DMS53 (cell line): Measurements from ENCODE around the gene STAC.

ENCODE experiments used
- DNase-seq: peaks from one replicate; lab custom pipeline; 2025; lab: John Stamatoyannopoulos, UW

The STAC gene, protein sequence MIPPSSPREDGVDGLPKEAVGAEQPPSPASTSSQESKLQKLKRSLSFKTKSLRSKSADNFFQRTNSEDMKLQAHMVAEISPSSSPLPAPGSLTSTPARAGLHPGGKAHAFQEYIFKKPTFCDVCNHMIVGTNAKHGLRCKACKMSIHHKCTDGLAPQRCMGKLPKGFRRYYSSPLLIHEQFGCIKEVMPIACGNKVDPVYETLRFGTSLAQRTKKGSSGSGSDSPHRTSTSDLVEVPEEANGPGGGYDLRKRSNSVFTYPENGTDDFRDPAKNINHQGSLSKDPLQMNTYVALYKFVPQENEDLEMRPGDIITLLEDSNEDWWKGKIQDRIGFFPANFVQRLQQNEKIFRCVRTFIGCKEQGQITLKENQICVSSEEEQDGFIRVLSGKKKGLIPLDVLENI

DNA sequence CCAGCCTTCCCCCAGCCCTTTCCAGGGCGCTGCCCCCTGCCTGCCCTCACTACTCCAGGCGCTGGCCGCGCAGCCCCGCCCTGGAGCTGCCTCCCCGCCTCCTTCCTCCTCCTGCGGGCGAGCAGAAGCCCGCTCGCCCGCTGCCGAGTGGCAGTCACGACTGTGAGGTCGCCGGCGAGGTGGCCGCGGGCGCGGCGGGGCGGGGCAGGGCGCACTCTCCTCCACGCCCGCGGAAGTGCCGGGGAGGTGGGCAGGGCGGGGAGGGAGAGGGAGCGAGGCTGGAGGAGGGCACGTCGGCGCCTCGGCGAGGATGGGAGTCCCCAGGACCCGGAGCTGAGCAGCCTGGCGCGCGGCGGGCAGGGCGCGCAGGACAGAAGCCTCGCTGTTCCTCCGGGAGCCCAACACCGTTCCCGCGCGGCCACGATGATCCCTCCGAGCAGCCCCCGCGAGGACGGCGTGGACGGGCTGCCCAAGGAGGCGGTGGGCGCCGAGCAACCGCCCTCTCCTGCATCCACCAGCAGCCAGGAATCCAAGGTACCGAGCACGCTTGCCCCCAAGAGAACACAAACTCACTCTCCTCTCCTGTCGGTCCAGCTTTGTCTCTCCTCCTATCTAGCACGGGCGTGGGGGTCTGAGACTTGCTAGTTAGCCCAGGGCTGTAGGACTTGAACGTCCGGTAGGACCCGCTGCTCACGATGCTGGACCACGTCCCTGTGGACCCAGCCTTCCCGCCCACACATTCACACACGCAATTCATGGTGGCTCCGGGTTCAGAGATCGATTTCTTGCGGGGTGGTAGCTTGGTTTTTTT, at the start of gene STAC:
TSS of gene STAC (plus strand) at position 284 of the 811 bp plus-strand sequence. CDS start at position 424, 140 bp downstream.
- DNase-seq = peak; percentile 64

DNA sequence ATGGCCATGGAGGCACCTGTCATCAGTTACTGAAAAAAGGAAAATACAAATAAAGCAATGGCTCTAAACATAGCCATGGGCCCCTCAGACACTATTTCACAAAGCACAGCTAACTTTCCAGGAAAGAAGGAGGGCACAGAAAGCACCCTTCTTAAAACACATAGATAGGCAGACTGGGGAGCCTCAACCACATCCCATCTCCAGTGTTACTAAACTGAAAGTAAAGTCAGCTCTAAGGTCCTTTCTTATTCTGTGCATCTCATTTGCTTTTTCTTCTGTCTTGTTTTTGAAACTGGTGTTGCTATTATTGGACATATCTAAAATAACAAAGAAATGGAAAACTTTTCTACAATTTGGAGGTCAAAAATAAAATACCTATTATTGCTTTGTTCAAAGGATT, 48.2 kb upstream of the STAC start:
- DNase-seq = no peak

DNA sequence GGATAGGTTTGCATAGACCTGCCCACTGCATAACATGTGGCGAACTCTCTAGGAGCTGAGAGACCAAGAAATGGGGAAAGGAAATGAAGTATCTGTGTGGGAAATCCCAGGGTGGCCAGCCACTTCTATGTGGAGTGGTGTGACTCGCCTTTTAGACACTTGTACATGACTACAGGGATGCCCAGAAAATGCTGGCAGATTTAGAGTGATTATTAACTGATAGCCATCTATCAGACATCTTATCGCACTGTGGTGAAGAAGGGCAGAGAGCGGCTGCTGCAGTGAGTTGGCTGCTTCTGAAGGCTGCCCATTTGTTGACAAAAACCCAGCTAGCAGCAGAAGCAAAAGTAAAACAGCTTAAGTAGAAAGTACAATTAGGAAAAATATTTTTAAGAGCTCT, 18.1 kb upstream of the STAC start:
- peak; percentile 9 for DNase-seq

DNA sequence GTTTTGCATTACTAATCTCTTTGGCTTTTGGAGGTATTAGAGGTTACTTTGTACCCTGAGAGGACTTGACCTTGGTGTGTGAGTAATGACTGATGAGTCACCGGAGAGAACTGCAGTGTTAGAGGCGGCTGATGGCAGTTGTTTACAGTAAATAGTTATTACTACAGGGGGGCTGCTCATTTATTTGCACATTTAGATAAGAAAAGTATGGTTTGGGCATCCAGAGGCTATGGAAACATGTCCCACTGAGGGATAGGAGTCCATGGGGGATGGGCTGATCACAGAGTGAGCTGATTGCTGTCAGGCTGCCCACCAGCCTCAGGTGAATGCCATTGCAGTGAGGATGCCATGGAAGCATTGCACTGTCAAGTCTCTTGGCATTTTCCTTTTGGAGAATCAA, 17.3 kb upstream of the STAC start:
- DNase-seq = peak; percentile 62

DNA sequence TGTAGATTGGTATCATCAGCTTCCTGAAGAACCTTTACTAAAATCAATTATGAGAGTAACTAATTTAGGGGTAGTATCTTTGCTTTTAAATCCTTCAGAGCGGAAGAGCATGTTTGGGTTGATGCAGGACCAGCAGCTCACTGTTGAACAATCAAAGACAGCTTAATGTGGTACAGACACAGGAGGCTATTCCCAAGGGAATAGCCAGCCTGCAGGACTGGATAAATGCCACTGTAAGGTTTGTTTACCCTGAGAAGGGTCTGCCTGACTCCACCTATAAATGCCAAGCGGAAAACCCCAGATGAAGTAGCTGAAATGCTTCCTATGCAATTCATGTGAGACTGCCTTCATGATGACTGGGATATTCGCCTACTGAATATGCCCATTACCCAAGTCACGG, 16.0 kb upstream of the STAC start:
- no peak for DNase-seq

DNA sequence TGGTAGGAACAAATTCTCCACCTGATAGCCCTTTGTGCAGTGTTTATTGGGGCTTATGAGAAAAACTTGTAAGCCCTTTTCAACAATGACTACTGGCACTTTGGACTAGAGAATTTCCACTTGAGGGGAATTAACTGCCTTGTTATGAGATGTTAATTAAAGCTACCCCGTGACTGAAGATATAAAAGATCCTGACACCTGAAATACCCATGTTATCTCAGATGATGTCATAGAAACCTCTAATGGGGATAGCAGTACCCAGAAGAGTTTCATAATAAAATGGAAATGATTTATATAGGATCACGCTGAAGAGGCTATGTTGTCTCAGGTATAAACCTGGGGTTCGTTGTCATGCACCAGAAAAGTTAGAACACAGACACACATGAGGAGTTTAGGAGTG, 14.5 kb upstream of the STAC start:
- no peak for DNase-seq

DNA sequence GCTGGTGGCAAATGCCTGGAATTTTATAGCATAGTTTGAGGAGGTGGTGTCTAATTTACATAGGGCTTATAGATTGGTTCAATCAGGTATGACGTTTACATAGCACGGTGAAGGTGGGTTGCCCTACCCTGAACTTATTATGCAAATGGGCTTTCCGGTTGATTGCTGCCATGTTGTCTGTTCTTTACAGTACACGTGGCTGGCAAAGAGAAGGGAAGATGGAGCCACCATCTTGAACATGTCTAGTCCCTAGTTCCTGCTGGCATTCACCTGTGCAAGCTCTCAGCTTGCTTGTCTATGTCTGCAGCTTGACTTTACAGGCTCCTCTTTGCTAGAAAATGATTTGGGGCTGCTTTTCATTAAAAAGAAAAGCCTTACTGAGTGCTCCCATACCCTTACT, 14.0 kb upstream of the STAC start:
- no peak for DNase-seq

DNA sequence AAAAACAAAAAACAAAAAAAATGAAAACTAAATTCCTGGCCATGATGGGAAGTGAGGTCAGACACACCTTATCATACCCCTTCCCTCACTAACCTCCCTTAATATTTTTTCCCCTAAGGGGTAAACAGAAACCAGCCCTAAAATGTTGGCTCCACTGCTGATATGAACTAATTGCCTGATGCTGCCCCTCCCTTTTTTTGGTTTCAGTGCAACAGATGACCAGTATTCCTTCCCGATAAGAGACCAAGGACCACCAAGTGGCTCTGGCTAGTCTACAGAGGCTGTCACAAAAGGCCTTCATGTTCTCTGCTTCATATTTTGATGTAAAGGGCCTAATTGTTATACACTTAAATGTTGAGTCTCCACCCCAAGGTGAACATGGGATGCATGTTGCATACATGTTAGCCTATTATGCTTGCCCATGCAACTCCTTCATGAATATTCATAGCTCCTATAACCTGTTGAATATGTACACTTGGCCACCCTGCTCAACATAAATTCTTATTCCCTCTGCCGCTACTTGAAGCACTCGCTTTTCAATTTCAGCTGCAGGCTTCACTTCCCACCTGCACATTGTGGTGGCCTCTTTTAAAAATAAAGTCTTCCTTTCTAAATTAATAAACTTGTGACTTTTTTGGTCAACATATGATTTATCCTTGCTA, 12.3 kb upstream of the STAC start:
- no peak for DNase-seq

DNA sequence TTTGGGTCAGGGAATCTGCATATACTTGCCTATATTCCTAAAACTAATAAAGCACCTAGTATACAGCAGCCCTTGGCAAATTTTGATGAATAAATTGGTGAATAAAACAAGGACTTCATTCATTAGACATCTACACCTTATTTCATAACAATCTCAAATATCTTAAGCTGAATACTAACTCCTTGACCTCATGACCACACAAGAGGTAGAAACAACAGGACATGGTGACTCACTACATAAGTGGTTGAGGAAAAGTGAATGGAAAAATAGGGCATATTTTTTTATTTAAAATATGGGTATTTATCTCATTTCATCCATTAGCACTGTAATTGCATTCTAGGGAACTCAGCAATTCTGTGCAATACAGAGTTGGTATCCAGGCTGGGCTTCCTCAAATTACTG, 7.8 kb upstream of the STAC start:
- peak; percentile 28 for DNase-seq

DNA sequence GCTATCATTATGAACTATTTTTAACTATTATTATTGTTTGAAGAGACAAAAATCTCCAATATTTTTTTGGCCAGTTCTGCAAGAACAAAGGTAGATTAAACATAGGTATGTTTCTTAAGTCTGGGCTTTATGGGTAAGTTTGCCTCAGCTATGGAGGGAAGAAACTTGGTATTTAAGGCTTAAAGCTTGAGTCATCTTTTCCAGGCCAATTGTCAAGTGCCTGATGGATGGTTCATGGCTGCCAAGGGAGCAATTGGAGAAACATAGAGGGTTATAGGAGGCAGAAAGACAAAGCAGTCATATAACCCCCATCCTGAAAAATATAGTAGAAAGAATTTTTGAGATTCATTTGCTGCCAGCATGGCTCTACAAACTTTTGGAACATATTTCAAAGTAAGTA, 7.2 kb upstream of the STAC start:
- no peak for DNase-seq

DNA sequence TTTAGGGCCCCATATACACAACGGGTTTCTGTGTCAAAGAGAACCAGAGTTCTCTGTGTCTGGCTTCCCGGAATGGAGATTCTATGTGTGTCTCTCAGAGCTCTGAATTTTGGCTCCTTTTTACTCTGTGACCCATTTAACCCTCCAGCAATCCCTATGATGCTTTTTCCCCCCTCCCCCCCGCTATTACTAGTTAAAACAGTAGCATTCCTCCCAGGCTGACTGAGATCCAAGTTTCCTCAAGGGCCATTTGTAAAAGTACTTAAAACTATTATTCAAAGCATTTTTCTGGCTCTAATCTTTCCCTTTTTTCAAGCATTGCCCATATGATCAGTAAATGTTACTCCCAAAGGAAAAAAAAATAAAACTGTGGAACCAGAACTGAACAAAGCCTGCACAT, 6.6 kb upstream of the STAC start:
- no peak for DNase-seq

DNA sequence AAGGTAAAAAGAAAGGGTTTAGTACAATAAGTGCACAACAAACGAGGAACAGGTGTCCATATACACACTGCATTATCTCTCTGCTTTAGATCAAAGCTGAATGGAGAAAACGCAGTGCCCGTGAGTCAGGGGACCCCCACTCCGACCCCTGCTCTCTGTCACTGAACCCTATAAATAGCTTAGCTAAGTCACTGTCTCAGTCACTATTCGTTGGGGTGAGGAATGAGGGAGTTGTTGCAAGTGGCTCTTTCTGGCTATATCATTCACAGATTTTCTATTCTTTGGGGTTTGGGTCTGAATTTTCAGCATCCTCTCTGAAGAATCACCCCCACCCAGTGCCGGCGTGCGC, 458 bp upstream of the STAC start:
- no peak for DNase-seq

DNA sequence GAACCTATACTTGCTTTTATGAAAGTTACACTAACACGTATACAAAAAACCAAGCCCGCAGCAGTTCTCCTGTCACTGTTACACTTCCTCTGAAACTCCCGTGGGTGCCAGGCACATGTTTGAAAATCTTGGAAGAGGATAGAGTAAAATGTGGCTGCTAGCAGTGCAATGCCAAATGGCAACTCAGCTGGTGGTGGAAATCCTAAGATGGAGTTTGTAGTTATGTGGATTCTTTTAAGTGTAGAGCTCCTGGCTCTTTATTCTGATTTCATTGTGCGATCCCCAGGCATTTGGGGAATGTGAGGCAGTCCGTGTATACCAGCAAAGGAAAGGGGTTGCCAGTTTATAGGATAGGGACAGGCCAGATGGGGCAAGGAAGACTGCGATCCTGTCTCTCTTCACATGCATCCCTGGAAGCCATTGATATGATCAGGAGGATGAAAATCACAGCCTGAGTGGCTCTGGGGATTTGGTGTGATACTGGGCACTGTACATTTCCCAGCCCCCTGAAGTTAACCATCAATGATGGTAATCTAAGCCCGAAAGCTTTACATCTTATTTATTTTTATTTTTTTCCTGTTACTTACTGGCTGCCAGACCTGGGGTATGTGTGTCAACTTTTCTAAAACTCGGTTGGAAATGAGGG, 1.1 kb downstream of the STAC start:
- DNase-seq = no peak

DNA sequence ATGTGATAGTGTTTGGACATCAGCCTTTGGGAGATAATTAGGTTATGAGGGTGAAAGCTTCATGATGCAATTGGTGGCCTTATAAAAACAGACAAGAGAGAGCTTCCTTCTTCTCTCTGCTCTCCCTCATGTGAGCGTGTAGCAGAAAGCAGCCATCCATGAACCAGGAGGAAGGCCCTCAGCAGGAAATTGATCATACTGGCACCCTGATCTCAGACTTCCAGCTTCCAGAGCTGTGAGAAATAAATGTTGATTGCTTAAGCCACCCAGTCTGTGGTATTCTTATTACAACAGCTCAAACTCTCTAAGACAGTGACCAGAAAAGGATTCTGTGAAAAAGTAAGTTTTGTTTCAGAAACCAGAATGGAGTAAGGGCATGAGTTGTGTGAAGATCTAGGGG, 13.3 kb downstream of the STAC start:
- no peak for DNase-seq

DNA sequence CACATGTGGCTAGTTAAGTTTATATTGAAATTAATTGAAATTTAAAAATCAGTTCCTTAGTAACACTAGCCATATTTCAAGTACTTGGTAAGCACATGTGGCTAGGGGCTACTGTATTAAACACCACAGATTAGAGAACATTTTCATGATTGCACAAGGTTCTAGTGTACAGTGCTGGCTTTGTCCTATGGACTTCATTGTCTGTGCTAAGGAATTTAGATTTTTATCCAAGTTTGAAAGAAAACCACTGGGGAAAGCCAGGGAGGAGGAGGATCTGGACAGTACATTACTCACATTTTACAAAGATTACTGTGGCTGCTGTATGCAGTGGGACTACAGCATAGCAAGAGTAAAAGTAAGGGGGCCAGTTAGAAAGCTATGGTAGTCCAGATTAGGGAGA, 13.9 kb downstream of the STAC start:
- DNase-seq = no peak

DNA sequence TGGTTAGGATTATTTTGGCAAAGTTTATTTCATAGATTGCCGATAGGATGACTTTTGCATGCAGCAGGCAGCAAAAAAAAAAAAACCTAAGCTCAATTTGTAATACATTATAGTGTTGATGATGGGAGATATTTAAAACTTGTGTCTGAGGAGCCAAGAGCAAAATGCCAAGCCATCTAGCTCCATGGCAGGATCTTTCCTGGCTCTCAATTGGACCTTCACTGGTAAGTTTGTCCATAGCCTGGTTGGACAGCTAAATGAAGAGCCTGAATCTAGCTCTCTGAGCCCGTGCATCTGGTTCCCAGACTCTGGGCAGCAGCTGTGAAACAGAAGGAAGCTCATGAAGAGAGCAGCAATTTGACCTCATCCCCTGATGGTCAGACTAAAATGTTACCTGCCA, 17.5 kb downstream of the STAC start:
- no peak for DNase-seq

DNA sequence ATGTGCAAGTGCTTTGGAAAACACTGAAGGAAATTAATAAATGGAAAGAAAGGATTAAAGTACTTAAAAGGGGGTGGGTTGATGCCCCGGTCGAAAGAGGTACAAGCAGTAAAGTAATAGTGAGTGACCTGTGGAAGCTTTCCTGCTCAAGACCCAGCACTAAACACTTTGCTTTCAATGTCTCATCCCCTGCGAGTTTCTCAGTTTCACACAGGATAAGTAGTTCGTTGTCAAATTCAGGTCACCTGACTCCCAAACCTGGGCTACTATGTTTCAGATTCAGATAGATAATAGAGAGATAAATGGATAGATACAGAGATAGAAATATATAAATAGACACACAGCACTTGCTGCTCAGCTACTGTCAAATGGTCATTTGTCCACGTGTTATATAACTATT, 19.6 kb downstream of the STAC start:
- DNase-seq = no peak

DNA sequence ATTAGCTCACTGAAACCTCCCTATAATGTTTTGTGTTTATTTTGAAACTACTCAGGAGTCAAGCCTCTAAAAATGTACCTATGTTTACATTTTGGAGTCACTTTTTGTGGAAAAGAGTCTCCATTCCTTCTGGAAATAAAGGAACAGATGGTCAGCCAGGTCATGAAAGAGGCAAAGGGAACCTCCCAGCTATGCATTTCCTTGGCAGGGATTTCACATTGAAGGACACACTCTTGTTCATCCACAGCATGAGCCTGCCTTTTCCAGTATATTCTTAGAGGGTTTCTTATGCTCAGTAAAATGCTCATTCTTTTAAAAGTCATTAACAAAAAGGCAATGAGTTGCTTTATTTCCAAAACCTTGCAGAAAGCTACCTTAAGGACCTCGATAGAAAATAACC, 20.8 kb downstream of the STAC start:
- no peak for DNase-seq

DNA sequence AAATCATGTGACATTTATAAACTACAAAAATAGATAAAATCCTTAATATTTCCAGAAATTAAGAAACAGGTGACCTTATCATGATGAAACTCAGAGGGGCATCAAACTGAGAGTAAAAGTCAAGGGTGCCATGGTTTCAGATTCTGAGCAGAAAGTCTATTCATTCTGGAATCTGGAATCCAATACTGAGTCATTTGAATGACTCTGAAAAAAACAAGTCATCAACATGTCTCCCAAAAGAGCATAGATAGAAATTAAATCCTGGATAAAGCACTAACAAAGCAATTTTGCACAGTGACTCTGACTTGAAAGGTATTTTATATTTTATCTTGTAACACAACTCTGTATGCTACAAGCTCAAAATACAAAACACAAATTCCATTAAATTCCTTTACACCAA, 23.4 kb downstream of the STAC start:
- no peak for DNase-seq

DNA sequence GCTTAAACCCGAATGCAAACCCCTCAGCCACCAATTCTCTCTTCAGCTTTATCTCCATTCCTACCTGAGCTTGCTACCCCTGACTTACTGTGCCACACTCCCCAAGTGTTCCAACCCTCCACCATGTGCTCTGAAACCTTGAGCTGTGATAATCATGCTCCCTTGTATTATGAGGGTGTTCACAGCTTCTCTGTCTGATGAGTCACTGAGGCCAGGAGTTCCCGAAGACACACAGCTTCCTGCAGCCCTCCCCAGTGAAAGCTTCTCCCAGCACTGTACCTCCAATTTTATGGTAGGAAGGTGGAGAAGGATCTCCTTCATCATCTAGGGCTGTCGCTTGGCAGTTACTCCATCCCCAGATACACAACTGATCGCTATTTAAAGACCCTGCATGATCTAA, 24.9 kb downstream of the STAC start:
- DNase-seq = no peak

DNA sequence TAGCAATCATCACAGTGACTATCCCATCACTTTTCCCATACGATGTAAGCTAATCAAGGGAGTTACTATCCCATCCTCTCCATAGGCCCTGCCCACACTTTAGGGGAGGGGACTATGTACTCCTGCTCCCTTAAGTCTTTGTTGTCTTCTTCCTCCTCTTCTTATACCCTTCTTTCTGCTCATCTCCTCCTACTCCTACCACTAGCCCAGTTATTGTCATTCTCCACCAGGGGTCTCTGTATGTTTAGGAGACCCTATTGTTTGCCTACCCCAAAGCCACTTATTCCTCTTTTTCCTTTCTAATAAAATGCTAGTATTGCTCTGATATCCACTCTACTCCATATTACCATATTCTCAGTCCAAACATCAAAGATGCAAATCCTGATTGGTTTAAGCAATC, 27.8 kb downstream of the STAC start:
- DNase-seq = no peak

DNA sequence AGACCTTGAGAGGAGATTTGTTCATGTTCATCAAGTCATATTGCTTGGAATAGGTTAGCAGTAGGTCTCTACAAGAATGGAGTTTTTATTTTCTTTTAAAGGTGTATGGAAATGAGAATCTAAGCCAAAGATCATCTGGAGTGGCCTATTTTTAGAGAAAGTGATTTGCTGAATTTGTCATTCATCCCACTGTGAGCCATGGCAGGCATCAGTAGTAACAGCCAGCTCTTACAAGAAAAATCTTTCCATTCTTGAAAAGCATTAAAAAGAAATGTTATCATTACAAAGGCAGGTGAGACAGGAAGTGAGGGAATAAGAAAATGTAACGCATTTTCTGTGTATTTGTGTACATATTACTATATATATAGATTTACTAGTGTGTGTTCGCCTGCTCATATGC, 29.6 kb downstream of the STAC start:
- DNase-seq = no peak

DNA sequence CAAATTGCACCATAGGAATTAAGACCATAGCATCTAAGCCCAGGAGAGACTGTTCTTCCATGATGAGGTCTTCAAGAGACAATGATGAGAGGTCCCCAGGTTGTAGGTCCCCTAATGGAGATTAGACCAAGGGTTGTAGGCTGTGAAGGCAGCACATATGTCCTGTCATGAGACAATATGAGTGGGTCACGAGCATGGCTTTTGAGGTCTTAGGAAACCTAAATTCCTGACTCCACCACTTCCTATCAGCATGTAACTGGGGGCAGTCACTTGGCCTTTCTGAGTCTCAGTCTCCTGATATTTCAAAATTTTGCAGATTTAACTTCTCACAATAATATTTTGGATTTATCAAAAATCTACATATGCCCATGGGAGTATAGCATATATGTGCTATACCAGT, 31.3 kb downstream of the STAC start:
- no peak for DNase-seq
